ENCODE results near the gene LMO3.

The LMO3 gene

DNA sequence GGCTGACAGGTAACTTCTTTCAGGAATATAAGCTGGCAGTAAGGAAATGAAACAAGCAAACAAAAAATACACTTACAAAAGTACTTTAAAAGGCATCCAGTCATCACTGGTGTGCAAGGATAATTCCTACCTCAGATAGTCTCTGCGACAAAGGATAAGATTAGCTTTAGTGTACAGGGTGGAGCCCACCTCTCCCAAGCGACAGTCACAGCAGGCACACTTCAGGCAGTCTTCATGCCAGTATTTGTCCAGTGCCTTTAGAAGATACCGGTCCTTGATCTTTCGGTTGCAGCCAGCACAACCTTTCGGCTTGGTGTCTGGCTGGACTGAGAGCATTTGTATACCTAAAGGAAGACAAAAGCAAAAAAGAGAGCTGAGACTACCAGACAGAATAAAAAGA lies 5.4 kb downstream of the LMO3 start:
- no peak for DNase-seq (ENCODE audit: low spot score)

DNA sequence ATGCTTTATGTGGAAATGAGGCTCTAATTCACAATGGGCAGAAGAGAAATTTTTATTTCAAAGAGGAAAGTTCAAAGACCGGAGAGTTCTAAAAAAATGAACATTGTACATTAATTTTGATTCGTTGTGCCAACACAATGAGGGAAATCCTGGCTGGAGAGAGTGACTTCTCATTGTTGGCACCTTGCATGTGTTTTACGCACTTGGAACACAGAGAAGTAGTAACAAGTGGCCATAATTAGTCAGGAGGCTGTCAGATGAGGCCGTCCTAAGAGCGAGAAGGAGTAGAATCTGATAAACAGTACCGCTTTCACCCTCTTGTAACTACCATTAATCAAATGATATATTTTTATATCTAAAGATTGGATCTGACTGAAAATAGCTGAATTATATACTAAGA lies 6.9 kb downstream of the LMO3 start:
- no peak for DNase-seq (ENCODE audit: low spot score)

DNA sequence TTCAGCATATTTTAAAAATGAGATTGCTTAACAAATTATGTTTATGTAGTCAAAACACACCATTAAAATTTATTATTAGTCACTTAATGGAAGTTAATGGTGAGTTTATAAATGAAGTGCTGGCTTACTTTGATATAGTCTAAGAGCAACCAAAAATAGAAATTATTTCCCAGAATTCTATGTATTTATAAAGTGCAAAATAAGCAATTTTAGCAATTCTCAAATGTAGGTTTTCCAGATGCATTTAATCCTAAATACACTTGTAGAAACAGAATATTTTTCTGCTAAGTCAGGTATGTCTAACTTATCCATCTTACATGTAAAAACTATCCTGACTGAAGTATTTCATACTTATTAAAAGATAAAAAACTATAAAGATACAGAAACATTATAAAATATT lies 11.2 kb downstream of the LMO3 start:
- no peak for DNase-seq (ENCODE audit: low spot score)

DNA sequence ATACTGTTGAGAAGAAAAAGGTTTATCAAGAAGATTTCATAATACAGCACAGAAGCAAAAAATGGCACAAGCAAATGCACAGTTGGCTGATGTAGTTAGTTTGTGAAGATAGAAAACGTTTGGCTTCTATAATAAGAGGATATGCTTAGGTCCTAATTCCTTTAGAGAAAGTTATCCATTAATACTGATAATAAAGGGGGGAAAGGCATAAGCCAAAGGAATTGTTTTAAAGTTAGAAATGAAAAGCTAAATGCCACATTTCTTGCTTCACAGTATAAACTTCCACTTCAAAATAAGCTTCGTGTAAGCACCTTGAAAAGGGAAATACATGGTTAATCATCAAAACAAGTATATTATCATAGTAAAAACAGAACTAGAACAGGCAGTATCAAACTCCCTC lies 12.4 kb downstream of the LMO3 start:
- no peak for DNase-seq (ENCODE audit: low spot score)

DNA sequence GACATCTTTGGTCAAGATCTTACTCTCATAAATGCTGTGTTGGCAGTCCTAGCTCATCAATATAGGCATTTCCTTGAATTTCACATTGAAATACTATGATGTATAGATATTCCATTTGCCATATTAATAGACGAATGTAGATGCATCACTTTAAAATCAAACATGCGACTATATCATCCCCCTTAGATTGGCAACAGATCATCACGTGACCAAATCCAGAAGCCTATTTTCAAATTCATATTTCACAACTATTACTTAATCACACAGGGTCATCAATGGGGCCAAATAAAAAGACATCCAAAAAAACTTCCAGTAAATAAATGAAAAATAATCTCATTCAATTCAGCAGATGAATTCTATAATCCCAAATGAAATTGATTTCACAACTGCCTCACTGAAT lies 15.3 kb downstream of the LMO3 start:
- no peak for DNase-seq (ENCODE audit: low spot score)

DNA sequence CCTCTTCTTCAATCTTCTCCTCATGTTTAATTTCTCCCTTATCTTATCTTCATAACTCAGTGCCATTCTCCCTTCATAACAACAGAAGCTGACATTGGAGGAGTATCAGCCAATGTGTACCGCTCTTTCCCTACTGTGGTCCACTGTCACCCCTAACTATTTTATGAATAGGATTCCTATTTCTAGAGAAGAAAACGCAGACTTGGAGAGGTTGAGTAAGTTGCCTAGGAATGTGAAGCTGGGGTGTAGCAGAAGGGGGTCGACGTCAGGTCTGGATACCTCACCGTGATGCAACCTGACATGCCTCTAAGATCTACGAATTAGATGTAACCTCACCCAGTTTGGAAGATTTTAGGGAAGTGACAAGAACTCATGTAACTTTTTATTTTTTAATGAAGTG lies 17.1 kb downstream of the LMO3 start:
- DNase-seq (ENCODE audit: low spot score) = no peak

- DNase-seq (ENCODE audit: low spot score) = no peak
Observed at GRCh38 chr12:16587514-16587913, 18.4 kb downstream of the LMO3 start.

GRCh38 chr12:16587110-16587453 lies 18.9 kb downstream of the LMO3 start:
- DNase-seq (ENCODE audit: low spot score) = no peak

- no peak for DNase-seq (ENCODE audit: low spot score)
Observed at GRCh38 chr12:16586350-16587109, 19.4 kb downstream of the LMO3 start.

DNA sequence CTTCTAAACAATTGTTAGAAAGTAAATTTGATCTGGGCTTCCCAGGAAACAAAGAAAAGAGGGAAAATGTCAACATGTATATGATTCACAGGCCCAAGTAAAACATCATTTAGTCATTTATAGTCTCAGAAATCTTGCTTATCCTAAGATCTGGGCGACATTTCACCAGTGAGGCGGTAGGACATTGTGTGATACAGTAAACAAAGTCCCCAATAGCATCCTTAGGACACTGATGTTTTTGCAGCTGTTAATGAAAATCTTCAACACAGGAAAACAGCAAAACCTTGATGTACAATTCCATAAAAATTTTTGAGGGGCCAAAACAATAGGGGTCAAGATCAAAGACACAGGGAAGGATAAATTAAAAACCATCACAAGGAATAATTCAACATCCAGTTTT lies 20.2 kb downstream of the LMO3 start:
- DNase-seq (ENCODE audit: low spot score) = no peak

- no peak for DNase-seq (ENCODE audit: low spot score)
Observed at GRCh38 chr12:16583969-16584745, 21.8 kb downstream of the LMO3 start.

DNA sequence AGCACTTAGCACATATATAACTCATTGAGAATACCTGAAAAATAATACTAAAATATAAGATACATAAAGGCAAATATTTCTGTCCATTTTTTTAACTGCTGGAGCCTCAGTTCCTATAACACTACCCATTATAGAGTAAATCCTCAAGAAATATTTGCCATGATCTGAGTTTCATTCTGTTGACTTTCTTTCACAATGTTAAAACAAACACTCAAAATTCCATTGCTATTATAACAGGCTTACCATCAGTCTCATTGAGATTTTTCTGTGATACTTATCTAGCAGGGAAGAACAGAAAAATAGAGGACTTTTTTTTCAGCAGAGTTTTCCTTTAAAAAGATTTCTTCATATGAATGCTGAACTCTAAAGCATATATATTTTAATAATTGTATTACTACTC lies 24.5 kb downstream of the LMO3 start:
- no peak for DNase-seq (ENCODE audit: low spot score)

DNA sequence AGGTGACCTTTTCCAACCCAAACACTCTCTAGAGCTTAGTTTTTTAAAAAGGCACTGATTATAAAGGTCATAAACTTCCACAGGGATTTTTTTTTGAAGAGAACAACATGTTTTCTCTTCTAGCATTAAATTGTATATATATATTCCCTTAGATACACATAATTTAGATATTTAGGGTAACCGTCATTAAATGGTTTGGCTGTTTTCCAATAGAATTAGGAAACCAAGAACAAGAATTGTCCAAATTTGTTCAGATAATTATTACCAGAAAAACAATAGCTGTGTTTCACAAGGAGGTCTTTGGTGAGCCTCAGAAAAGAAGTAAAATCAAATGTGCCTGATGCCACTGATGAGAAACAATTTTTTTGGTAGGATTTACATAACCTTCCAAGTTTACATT lies 26.9 kb downstream of the LMO3 start:
- no peak for DNase-seq (ENCODE audit: low spot score)

GRCh38 chr12:16573398-16574077 lies 32.4 kb downstream of the LMO3 start:
- DNase-seq (ENCODE audit: low spot score) = peak; percentile 40

DNA sequence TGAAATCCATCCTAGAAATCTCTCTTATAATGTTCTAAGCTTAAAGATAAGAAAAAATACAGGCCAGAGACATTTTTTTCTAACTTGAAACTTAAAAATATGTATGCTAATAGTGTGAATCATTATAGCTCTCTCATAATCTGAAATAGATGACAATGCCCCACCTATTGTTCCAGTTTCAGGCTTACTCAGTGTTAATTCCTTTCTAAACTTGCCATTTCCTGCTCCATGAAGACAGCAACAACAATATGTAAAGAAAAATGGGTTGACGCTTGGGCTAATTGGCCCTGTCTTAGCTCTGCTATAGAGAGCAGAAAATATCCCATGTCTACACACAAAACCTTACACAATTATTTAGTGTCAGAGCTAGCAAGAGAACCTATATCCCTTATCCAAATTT lies 37.1 kb downstream of the LMO3 start:
- DNase-seq (ENCODE audit: low spot score) = no peak

DNA sequence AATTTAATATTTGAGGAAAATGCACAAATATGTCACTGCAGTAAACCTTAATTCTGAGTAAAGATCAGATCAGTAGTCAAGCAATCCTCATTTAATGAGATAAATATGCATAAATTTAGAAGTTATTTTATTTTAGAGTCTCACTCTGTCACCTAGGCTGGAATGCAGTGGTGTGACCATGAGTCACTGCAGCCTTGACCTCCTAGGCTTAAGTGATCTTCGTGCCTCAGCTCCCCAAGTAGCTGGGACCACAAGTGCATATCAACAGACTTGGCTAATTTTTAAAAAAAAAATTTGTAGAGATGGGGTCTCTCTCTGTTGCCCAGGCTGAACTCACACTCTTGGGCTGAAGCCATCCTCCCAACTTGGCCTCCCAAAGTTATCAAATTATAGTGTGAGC lies 41.3 kb downstream of the LMO3 start:
- no peak for DNase-seq (ENCODE audit: low spot score)

GRCh38 chr12:16563504-16563903 lies 42.5 kb downstream of the LMO3 start:
- no peak for DNase-seq (ENCODE audit: low spot score)

GRCh38 chr12:16562921-16563320 lies 43.0 kb downstream of the LMO3 start:
- DNase-seq (ENCODE audit: low spot score) = no peak

DNA sequence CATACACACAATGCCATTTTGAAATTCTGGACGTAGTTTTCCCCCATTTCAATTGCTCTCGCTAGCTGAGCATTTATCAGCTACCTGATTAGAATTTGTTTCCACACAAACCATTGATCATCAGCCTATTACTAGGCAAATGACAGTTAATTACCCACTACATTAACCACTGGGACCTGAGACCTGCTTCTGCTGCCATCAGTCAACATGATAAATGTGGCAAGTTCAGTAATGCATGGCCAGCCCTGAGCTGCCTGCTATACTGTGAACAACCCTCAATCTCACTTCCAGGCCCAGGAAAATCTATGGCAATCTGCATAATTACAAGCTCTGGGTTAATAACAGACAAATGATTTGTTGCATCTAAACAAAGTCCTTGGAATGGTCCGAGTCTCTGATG lies 43.5 kb downstream of the LMO3 start:
- DNase-seq (ENCODE audit: low spot score) = no peak

DNA sequence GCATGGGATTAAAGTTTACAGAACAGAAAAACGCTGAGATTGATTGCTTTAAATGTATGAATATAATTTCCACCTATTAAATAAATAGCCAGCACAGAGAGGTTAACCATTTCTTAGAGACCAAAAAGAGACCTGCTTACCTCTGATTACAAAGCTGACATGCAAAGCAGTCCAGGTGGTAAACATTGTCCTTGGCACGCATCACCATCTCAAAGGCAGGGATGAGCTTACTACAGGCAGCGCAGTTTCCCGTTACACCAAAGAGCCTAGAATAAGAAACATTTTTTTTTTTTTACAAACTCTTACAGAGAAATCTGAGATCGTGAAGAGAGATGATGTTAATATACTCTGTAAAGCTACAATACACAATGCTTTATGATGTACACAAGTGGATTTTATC lies 45.7 kb downstream of the LMO3 start:
- no peak for DNase-seq (ENCODE audit: low spot score)

DNA sequence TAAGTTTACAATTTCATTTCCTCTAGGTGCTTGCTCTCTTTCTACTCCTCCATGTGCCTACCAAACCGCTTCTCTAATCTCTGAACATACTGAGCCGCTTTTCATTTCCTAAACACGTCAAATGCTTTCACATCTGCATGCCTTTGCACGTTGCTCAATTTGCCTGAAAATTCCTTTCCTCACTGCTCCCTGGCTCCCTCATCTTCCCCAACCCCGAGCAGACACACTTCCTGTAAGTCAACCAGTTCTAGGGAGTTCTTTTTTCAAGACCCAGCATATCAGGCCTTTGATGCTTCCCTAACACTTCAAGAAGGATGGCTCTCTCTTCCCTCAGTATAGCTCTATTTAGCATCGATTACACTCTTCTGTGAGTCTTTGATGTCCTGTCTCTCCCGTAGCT lies 50.3 kb downstream of the LMO3 start:
- DNase-seq (ENCODE audit: low spot score) = no peak

DNA sequence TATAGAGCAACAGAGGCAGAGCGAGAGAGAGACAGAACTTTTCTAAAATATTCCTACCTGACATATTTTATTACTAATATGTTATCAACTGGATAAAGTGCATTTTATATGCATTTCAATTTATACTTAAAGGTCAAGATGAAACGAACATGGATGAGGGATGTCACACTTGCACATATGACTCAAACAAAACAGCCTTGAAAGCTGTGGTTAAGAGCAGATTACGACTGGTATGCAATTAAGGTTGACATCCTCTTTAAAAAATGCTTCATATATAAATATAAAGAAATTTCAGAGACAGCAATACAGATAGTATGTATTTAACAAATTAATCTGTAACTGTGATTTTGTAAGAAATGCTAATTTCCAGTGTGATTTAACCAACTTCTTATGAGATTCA lies 52.5 kb downstream of the LMO3 start:
- no peak for DNase-seq (ENCODE audit: low spot score)

- no peak for DNase-seq (ENCODE audit: low spot score)
Observed at GRCh38 chr12:16552301-16552700, 53.7 kb downstream of the LMO3 start.

All from iPS-NIHi11 (cell line).